NCI-H2081 (cell line): ENCODE data around the gene TBX20.

ENCODE experiments used
- DNase-seq, 2 experiments: peaks; one replicate each; lab custom pipeline; 2025; lab: John Stamatoyannopoulos, UW

Gene TBX20

GRCh38 chr7:35253710-35254495 is at the start of gene TBX20:
TSS of gene TBX20 (minus strand) at chr7:35254100. CDS start at chr7:35253620, 480 bp downstream.
- DNase-seq = peak; percentile 54 to 71

DNA sequence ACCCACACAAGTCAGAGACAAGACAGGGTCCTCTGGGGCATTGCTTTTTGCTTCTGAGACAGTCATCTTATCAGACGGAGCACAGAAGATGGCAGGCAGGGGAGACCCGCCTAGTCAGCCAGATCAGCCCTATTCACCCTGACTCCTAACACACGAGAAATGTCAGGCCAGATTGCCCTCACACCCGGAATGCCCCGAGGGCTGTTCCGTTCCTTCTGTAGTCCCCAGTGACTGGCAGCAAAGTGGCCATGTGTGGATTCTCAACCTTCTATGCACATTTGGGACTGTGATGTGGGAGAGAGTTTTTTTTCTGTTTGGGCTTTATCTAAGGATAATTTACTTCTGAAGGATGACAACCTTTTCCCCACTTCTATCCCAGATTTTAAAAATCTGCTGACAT is 35.5 kb upstream of the TBX20 start:
- no peak for DNase-seq

DNA sequence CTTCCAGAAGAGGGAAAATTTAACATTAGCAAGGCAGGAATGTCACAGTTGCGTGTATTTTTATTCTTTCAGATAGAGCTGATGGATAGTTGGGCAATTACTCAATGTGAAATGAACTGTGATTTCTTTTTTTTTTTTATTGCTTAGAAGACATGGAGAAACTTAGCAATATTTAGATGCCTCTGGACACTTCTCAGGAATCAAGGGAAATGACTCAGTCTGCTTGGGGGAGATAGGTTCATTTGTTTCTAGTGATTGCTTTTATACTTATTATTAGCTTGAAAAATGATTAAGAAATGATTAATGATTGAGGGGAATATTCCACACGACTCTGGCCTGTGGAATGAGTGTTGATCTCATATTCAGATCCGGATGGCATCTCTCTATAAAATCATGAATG is 33.1 kb upstream of the TBX20 start:
- DNase-seq = no peak

DNA sequence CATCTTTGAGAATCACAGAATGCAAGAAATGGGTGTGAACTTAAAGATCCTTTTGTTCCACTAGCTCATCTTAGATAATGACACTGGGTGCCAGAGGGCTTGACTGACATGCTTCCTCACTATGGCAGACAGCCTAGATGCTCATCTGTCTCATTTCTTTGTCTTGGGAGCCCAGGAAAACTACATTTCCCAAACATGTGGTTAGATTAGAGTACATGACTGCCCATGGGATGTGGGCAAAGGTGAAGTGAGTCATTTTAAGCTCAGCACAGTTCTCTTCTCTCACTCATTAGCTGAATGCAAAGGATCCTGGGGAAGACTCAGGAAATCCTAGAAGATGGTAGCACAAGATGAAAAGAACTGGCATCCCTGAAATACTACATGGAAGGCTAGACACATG is 32.5 kb upstream of the TBX20 start:
- DNase-seq = no peak

- no peak for DNase-seq
Measured at GRCh38 chr7:35285799-35286198, 31.9 kb upstream of the TBX20 start.

DNA sequence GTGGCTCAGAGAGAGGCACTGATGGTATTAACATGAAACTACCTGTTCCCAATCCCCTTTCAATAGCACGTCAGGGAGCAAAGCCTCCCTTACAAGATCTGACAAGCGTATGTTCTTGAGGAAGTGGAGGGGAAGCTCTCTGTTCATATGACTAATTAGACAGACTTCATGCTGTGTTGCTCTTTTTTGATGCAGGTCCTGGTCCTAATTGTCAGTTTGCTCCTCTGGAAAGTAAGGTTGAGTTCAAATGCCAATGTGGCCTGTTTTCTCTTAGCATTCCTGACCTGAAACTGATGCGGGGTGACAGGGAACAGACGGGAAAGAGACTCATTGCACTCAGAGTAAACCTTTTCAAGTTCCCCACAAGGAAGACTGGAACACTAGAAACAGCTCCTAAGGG is 27.0 kb upstream of the TBX20 start:
- DNase-seq = no peak

DNA sequence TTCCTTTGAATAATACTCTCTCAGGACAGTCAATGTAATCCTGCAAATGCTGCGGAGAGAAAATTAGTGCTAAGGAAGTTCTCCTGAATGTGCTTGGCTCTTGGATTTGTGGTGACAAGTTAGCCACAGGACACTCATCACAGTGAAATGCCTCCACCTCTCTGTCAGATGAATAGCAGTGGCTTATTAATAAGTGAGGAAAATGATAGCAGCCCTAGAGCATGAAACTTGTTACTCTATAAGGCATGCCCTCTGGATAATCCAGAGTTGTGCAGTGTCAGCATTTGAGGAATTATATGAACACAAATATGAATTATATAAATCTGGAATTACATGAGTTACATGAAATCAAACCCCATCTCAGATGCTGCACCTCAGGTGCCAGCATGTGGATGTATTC is 23.5 kb upstream of the TBX20 start:
- DNase-seq = no peak

DNA sequence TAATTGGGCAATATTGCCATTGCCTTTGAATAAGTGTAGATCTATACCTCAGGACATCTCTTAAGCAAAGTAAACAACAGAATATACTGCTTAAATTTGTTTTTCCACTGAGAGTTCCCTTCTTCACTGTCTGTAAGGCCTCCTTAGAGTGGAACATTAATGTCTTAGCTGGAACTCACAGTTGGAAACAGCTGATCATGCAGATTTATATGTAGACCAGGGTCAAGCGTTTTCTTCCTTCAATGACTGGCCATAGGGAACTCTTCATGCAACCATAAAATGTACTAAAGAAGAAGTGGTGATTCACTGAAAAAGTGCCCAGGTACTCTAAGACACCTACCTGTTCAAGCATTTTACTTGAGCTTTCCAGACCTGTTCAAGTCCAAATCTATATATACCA is 18.3 kb upstream of the TBX20 start:
- no peak for DNase-seq

DNA sequence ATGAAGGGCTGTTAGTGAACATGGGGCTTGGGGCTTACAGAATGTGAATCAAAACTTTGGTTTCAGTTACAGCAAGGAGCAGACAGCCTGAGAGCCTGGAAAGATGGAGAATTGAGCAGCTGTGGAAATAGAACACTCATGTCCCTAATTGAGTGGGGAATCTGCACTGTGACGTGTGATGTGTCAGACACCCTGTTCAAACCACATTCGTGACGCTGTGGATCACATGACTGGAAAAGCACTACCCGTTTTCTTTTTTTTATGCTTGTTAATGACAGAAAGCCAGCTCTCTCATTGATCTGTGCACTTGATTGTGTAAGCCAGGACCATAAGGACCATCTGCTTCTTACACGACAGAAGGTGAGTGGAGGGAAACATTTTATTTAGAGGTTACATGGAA is 15.1 kb upstream of the TBX20 start:
- DNase-seq = no peak

DNA sequence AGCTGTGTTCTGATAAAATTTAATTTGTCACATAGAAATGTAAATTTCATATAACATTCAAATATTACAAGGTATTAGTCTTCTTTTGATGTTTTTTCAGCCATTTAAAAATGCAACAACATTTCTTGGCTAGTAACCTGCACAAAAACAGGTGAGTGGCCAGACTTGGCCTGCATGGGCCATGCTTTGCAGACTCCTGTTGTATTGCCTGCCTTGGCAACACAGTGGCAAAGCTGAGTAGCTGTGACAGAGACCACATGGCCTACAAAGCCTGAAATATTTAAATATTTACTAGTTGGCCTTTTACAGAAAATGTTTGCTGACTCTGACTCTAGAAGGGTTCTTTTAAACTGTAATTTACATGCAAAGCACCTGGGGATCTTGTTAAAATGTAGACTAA is 13.5 kb upstream of the TBX20 start:
- no peak for DNase-seq

DNA sequence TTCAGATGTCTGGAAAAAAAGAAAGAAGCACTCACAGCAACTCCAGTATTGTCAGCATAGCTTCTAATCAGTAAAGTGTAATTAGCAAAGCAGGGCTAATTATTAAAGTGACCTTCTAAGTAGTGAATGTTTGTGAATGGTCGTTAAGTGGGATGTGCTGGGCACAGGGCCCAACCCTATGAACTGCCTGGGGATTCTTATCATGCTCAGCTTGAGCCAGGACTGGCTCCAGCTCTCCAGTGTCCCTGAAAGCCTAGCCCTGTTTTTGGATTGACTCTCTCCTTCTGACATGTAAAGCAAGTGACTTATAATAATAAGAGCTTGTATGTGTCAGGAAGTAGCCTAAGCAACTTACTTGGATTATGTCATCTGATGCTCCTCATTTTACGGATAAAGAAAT is 9.5 kb upstream of the TBX20 start:
- no peak for DNase-seq

DNA sequence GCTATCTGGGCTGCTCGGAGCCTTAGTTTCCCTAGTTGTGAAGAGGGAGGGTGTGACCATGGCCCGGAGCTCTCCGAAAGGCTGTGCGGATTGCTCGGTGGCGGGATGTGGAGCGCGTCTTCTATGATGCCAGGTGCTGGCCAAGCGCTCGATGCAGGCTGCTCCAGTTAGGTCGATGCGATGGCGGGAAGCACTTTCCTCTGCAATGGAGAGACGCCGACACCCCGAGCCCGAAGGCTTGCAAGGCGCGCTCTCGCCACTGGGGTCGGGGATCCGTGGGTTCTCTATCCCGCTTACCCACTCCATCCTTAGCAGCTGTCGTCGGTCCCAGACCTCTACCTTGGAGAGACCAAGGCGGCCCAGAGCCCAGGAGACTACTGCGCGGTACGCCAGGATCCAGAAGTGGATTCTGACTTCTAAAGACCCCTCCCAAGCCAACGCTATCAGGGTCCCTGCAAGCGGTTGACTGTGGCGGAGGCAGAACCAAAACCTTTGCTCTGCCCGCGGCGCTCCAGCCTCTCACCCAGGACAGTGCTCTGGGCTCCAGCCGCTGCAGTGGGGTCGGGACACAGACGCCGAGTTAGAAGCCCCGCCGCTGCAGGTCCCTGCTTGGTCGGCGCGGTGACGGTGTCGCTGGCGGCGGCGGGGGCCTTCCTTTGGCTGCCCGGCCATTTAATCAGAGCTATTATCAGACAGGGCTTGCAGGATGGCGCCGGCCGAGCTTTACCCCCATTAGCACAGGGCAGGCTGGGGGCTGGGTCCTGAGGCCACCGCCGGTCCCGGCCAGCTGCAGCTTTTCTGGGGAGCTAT is 7.8 kb upstream of the TBX20 start:
- no peak for DNase-seq

- no peak for DNase-seq
Measured at GRCh38 chr7:35261041-35261440, 7.1 kb upstream of the TBX20 start.

GRCh38 chr7:35260246-35260645 is 6.3 kb upstream of the TBX20 start:
- no peak for DNase-seq

DNA sequence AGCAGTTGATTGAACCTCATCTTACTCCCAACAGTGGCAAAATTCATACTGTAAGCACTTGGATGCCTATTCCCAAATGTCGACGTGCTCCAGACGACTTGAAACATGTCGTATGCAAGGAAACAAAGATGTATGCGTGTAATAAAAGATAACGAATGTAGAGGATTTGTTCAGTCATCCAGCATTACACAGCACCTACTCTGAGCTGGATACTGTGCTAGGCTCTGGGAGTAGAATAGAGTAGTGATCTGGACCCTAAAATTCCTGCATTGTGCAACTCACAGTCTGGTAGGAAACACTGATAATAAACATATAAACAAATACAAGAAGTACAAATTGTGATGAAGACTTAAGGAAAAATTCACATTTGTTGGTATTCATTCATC is 5.6 kb upstream of the TBX20 start:
- DNase-seq = no peak

DNA sequence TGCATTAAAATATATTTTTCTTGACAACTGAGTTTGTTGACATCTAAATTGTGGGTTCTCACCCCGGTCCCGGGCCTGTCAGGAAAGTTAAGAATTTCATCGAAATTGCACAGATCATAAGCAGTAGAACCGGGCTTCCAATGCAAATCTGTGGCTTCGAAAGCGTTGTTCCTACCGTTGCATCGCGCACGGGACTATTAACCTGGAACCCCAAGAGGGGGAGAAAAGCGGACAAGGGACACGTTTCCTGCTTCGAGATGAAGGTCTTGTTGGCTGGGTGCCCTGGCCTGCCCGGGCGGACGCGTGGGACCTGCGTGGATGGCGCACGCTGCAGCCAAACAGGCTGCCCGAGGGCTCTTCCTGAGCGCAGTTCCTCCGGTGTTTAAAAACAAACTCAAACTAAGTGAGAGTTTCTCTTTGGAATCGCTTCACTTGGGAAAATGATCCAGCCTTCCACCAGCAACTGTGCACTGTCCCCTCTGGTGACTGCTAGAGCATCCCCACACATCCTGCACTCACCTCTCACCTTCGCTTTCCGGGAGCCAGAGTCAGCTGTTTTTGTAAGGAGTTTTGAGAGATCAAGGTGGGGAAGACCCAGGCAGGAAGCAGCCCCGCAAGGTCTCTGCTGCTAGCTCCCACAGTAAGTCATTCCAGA is 5.1 kb upstream of the TBX20 start:
- no peak for DNase-seq

- DNase-seq = no peak
Measured at GRCh38 chr7:35258125-35258867, 4.4 kb upstream of the TBX20 start.

DNA sequence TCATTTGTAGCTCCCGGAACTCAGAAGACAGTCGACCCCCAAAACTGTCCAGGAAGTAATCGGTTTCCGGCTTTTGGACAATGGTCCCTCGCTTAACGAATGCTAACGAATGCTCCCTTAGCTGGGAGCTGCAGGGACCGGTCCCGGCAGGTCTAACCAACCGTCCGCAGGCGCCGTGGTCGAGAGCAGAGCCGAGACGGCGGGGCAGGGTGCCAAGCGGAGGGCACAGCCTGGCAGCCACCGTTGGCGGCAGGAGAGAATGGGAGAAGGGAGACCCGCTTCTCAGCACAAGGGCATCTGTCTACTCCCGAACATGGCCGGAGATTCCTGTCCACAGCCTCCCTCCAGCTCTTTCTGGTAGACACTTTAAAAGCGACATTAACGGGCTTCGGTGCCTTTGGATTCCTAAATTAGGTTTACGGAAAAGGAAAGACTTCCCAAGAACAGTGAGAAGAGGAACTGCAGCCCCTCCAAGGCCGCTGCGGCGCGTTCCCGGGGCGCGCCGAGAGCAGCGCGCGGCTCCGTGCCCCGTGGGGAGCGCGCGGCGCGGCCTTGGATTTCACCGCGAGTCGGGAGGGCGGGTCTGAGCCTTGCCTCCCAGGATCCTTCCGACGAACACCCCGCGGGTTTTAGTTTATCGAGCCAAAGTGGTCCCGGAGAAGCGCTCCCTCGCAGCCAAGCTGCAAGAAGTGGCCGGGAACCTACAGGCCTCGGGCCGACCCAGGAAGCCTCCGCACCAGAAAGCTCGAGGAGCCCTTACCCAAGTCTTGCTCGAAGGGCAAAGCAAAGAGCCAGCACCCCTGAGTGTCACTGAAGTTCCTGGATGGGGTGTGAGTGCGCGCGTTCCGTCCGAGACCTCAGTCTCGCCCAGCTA is 3.6 kb upstream of the TBX20 start:
- no peak for DNase-seq

- no peak for DNase-seq
Measured at GRCh38 chr7:35256256-35257175, 2.6 kb upstream of the TBX20 start.
